Stimulated activated CD4-positive, alpha-beta T cell treated with anti-CD3 and anti-CD28 coated beads, Interleukin-2, amount 100 ng/mL, for 24 hours (primary cell): ENCODE measurements around the gene PPIE.
"Not testable (repeated sequence)": the region's sequence is repeated elsewhere in the genome, so short reads cannot be mapped to it uniquely, and the experiment has no call there.

Experiments used
- DNase-seq, 2 donors: peaks; one replicate each; pipeline ENCODE4 v3.0.0-alpha.2; 2020

Gene PPIE

DNA sequence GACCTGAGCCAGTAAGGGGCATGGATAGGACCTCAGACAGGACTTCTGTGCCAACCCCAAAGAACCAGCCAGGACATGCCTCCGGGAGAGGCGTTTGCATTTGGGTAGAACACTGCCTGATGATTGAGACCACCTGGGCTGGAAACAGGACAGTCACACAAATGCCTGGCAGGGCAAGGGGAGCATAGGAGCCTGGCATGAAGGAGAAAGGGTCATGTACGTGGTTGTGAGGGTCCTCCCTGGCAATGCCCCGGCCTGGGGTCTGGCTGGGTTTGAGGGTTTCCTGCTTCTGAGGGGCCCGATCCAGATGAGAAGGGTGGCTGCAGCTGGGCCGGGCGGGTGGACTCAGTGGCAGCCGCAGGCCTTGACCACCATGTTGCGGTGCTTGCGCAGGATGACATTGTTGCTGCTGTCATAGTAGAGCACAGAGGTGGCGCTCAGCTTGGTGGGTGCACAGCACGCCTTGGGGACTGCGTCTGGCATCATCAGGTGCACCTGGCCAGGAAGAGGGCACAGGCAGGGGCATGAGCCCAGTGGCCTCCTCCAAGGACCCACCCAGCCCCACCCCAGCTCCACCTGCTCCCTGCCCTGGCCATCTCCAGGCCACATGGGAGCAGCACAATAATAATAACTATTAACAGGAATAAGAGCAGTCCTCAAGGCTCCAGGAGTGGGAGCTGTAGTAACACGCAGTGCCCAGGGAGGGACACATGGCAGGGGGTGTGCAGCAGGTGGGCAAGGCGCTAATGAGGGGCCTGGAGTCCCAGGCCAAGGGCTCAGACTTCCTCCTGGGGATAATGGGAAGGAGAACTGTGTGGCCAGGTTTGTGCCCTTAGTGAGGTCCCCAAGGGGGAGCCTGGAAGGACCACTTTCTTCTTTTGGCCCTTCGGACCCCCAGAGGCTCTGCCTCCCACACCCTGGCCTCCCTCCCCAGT is 21.7 kb downstream of the PPIE start:
- no peak for DNase-seq

GRCh38 chr1:39761016-39761415 is 22.3 kb downstream of the PPIE start:
- no peak for DNase-seq

DNA sequence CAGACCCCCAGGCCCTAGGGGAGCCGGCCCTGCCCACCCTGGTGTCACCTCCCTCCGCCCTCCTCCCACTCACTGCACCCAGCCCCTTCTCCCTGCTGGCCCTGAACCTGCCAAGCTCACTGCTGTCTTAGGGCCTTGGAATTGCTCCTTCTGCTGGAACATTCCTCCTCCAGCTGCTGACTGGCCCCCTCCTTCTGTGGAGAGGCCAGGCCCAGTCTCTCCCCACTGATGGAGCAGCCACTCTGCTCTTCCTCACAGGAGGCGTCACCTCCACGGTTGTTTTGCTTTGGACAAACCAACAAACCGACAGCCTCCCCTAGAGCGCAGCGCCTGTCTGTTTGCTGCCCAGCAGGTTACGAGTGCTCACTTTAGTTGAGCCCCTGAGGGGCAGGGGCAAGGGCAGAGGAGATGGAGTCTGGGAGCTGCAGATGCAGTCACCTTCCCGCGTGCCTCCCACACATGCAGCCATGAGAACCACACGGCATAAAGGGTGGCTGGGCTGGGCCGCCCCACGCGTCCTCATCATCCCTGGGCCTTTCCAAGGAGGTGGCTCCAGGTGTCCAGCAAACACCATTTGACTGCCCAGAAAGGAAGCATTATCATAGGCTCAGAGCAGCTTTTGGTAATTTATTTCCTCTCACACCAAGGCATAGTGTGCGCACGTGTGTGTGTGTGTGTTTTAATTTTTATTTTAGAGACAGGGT is 23.0 kb downstream of the PPIE start:
- no peak for DNase-seq

- DNase-seq, result no peak
Observed at GRCh38 chr1:39762550-39763540, 24.2 kb downstream of the PPIE start.

DNA sequence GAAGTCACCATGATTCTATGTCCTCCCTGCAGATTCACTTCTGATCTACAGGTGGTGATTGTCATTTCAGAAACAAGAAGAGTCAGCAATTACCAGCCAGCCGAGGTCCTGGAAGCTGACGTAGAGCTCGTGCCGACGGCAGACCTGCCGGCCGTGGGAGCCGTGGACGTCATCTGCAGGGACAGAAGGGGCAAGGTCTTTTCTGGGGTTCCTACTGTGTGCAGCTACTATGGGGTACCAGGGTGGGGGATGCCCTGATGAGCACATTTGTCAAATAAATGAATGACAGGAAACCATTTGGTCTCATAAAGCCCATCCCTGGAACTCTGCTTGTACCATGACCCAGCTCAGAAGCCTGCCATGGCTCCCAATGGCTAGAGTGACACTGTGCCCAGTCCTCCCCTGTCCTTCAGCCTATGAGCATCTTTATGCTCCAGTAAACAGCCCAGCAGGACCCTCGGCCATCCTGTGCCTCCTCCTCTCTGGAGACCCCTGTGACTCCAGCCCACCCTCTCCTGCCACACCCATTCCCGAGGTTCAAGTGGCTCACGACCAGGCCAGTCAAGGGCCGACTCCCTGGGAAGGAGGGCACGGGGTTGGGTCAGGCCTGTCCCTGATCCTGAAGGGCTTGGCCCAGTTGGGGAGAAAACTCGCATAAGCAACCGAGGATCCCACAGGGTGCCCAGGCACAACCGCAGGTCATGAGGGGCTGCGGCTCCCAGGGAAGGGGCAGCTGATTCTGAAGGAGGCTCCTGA is 25.1 kb downstream of the PPIE start:
- not testable (repeated sequence) for DNase-seq

DNA sequence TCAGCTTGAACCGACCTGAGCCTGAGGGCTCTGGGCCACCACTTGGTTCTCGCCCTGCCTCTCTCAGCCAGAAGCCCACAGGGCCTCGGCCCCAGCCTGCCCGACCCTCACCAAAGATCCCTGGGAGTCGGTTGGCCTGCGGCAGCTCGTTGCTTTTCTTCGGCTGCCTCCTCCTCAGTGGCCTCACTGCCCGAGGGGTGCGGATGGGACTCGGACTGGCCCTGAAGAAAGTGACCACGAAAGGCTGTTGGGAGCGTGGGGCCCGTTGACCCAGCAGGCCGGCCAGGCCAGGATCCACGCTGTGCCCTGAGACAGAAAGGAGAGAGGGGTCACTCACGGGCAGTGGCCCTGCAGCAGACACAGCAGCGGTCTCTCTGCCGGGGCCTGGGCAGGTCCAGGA is 25.8 kb downstream of the PPIE start:
- not testable (repeated sequence) for DNase-seq

- not testable (repeated sequence) for DNase-seq
Observed at GRCh38 chr1:39766466-39766865, 27.8 kb downstream of the PPIE start.

DNA sequence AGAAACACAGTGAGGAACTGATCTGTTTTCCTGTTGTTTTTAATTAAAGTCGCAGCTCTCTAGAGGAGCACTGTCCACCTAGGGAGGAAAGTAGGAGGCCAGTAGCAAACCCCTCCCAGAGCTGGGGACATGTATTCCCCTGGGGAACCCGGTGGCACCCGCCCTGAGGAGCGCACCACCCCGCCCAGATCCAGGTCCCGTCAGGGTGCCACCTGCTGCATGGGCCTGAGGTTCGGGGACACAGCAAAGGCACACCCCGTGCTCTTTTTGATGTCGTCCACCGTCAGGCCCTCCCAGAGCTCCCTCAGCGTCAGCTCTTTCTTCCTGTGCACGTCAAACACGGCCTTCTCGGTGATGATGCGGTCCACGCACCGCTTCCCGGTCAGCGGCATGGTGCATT is 30.8 kb downstream of the PPIE start:
- not testable (repeated sequence) for DNase-seq

DNA sequence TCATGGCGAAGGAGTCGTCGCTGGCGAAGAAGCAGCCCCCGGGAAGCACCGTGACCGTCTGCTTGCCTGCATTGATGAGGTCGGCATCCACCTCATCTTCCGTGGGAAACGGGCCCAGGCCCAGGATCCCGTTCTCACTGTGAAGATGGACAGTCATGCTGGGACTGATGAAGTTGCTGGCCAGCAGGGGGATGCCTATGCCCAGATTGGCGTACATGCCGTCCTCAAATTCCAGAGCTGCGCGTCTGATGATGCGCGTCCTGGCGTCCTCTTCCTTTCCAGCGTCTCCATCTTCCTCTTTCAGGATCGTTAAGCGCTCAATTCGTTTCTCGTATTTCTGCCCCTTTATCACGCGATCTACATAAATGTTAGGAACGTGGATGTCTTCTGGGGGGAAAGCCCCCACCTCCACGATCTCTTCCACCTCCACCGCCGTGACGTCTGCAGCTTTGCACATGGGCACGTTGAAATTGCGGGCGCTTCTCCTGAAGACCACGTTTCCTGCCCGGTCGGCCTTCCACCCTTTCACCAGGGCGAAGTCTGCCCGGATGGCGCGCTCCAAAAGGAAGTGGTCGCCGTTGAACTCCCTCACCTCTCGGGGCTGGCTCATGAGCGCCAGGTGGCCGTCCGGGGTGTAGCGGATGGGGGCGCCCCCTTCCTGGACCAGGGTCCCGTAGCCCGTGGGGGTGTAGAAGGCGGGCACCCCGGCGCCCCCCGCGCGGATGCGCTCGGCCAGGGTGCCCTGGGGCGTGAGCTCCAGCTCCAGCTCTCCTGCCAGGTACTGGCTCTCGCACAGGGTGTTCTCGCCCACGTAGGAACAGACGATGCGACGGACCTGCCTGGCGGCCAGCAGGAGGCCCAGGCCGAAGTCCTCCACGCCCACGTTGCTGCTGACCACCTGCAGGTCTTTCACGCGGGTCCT is 31.7 kb downstream of the PPIE start:
- peak; percentile 54 to 58 for DNase-seq

DNA sequence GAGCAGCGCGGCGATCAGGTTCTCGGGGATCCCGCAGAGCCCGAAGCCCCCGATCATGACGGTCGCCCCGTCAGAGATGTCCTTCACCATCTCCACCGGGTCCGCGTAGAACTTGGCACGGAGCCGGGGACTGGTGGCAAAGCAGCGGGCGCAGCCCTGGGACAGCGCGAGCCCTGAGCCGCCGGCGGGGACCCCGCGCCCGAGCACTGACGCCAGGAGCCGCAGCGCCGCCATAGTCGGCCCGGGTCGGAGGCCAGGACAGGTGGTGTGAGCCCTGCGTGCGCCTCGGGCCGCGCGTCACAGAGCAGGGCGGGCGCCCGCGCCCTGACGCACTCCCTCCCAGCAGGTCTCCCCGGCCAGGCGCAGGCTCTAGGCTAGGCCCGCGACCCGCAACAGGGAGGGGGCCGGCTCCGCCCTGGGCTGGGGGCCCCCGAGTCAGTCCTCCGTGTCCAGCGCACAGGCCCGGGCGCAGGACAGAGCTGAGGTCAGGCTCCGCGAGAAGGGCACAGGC is 32.4 kb downstream of the PPIE start, which contains the start of gene OXCT2:
Gene OXCT2, minus strand, starts transcription at position 327 of the 511 bp plus-strand sequence. Its CDS starts 93 bp downstream, at position 234.
- peak in 1 of 2 donors; percentile 28 for DNase-seq

DNA sequence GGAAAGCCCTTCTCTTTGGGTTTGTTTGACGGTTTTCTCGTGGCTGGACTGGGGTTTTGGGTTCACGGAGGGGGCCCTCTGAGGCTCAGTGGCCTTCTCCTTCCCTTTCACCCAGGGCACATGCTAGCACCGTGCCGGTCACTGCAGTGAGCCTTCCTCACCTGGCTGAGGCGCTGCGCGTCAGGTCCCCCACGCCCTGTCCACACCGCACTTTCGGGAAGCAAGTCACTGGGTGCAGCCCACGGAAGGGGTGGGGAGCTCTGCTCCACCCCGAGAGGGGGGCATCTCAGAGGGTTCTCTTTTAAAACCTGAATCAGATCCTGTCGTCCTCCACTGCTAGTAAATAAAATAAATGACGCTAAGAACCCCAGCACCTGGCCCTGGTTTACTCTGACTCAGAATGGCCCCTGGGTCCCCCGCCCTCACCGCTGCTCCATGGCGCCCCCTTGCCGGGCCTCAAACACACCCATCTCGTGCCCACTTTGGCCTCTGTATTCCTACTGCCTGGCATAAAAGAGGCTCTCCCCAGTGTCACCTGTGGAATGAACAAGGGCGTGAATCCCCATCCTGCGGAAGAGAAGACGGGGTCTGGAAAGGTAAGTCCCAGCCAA is 34.8 kb downstream of the PPIE start:
- DNase-seq, result not testable (repeated sequence)

- DNase-seq, result not testable (repeated sequence)
Observed at GRCh38 chr1:39775141-39775540, 36.5 kb downstream of the PPIE start.

DNA sequence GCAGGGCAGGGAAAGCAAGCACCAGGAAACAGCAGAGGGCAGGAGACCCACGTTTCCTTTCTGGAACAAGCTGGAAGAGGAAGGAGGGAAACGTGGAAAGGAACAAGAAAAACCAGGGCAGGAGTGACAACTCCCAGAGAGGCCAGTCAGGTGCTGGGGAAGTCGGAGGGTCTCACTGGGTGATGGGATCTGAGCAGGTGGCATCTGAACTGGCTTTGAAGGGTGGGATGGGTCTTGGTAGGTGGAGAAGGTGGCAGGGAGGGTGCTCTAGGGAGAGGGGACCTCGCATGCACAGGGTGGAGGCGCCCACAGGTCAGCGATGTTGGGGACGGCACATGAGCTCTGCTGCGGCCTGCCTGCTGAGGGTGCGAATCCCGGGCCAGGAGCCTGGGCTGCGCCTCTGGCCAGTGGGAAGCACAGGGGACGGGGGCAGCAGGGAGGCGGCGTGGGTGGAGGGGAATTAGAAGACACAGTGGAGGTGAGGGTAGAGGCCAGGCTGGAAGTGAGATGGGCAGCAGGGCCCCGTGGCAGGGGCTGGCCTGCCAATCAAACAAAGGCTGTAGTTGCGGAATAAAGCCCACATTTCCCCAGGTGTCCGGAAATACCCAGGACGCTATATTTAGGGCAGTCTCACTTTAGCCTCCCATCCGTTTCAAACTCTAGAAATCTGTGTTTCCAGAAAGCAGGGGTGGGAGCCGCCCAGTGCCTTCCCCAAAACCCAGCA is 37.2 kb downstream of the PPIE start:
- DNase-seq, result not testable (repeated sequence)

DNA sequence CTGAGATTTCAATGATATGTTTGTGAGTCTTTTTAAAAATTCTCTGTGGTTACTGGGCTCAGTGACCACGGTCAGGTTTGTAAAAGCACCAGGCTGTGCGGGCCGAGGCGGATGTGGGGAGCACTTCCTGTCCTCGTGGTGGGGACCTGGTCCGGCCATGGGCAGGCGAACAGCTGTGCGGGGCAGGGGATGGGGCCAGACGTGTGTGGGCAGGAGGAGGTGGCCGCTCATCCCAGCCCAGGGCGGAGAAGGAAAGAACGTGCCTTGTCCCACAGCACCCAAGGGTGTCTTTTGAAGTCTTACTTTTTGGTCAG is 37.7 kb downstream of the PPIE start:
- no peak for DNase-seq

GRCh38 chr1:39776886-39777285 is 38.2 kb downstream of the PPIE start:
- DNase-seq, result no peak

DNA sequence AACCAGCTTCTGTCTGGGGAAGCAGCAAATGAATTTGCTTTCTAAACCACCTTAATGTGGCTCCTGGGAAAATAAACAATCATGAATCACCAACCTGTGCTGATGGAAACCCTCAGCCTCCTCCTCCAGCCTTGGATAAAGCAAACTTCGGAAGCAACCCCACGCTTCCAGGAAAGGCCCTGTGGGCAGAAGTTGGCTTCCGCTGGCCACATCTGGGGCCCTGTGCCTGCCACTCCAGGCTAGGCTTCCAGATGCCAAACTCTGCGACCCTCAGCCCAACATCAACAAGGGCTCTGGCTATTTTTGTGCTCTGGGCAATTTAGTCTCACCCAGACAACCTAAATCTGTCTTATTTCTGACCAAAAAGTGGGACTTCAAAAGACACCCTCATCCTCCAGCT is 38.6 kb downstream of the PPIE start:
- DNase-seq, result no peak

- not testable (repeated sequence) for DNase-seq
Observed at GRCh38 chr1:39777896-39778295, 39.2 kb downstream of the PPIE start.

GRCh38 chr1:39778463-39779099 is 39.9 kb downstream of the PPIE start:
- DNase-seq, result not testable (repeated sequence)

DNA sequence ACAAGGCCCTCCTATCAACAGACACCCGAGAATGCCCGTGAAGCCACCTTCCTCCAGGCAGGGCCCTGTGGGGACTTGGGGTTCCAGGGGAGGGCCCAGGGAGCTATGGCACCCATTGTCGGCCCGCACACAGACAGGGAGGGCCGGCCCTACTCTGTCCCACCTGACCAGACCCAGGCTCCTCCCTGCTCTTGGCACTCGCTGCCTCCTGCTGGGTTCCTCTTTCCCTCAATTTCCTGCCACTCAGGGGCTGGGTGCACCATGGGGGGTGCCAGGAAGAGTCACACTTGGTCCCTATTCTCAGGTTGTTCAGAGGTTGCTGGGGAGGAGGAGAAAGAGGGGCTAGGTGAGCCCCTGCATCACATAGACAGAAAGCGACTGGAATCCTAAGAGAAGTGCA is 40.5 kb downstream of the PPIE start:
- no peak for DNase-seq
